ENCODE measurements around the gene MEDAG.
A peak's percentile ranks its signal among the peaks of the same experiment; 100 is the strongest.

DNA sequence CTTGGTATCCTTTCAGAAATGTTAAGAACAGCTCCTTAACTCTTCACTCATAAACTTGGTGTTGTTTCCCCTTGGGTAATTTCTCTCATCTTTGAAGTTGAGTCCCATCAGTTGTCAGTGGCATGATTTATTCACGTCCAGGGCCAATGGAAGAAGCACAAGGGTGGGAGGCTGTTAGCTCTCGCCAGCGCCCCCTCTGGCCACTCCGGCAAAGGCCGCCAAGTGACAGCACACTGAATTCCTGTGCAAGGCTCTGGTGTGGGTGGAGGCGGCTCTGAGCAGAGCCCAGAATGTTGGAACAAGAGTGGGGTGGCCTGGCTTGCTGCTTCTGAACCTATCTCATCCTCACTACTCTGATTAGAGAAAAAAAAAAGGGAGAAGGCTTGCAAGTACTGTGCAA lies 13.1 kb upstream of the MEDAG start:
- TF ChIP-seq, protein P1, sequence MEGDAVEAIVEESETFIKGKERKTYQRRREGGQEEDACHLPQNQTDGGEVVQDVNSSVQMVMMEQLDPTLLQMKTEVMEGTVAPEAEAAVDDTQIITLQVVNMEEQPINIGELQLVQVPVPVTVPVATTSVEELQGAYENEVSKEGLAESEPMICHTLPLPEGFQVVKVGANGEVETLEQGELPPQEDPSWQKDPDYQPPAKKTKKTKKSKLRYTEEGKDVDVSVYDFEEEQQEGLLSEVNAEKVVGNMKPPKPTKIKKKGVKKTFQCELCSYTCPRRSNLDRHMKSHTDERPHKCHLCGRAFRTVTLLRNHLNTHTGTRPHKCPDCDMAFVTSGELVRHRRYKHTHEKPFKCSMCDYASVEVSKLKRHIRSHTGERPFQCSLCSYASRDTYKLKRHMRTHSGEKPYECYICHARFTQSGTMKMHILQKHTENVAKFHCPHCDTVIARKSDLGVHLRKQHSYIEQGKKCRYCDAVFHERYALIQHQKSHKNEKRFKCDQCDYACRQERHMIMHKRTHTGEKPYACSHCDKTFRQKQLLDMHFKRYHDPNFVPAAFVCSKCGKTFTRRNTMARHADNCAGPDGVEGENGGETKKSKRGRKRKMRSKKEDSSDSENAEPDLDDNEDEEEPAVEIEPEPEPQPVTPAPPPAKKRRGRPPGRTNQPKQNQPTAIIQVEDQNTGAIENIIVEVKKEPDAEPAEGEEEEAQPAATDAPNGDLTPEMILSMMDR (IDR thresholded peaks at IDR 0.05 in 8 of 11, conservative IDR thresholded peaks at IDR 0.05 in 3 of 11), result peak in 1 of 11 experiments; percentile 12
- TF ChIP-seq POLR2AphosphoS5 (IDR thresholded peaks at IDR 0.05), result no peak
- no peak for TF ChIP-seq POLR2A (IDR thresholded peaks at IDR 0.05)
